Activated gamma-delta T cell (primary cell): ENCODE results near the gene TTC1.
"Not testable (repeated sequence)": the region's sequence is repeated elsewhere in the genome, so short reads cannot be mapped to it uniquely, and the experiment has no call there.

Source experiments
- DNase-seq: peaks from one replicate; lab custom pipeline; 2025; lab: John Stamatoyannopoulos, UW

The TTC1 gene

DNA sequence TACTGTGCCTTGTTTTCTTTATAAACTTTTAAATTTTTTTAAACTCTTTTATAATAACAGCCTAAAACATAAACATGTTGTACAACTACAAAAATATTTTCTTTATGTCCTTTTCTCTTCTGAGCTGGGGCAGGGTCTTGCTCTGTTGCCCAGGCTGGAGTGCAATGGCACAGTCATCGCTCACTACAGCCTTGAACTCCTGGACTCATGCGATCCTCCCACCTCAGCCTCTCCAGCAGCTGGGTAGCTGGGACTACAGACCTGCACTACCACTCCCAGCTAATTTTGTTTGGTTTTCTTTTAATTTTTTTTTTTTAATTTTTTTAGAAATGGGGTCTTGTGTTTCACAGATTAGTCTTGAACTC, 31.5 kb downstream of the TTC1 start:
- no peak for DNase-seq

DNA sequence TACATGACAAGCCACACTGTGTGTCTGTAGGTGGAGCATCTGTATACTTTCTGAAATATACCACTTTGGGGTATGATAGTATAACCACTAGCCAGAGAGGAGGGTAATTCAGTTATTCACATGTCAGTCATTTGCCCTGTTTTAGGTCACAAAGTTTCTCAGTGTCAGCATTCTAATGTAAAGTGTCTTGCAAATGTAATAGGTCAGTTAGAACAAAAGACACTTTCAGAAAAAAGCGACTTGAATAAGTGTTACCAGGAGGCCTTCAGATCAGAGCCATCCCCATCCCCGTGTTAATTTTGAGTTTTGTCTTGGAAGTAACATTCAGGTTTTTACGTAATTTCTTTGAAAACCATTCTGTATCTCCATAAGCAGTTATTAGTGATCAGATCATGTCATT, 33.7 kb downstream of the TTC1 start:
- no peak for DNase-seq

DNA sequence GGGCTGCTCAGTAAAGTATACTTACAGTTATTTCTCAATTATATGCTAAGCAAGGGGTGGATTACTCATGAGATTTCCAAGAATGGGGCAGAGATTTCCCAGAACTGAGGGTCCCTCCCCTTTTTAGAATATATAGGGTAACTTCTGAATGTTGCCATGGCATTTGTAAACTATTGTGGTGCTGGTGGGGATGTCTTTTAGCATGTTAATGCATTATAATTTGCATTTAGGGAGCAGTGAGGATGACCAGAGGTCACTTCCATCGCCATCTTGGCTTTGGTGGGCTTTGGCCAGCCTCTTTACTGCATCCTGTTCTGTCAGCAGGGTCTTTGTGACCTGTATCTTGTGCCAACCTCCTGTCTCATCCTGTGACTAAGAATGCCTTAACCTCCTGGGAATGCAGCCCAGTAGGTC, 35.5 kb downstream of the TTC1 start:
- no peak for DNase-seq

DNA sequence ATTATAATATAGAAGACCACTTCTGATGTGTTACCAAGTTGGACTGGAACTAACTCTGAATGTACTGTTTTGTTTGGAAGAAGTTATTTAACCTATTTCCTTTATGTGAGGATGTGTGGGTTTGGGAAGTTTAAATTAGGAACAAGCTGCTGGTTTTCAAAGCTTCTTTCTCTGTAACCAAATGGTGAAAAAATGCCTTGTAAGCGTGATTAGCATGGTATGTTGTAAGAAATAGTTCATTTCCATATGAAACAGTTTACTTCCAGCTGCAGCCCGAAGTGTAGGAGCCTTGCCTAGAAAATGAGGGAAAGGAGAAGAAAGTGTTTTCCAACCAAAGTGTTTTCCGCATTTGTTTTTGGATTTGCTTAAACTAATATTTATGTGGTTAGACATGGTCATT, 36.0 kb downstream of the TTC1 start:
- no peak for DNase-seq

DNA sequence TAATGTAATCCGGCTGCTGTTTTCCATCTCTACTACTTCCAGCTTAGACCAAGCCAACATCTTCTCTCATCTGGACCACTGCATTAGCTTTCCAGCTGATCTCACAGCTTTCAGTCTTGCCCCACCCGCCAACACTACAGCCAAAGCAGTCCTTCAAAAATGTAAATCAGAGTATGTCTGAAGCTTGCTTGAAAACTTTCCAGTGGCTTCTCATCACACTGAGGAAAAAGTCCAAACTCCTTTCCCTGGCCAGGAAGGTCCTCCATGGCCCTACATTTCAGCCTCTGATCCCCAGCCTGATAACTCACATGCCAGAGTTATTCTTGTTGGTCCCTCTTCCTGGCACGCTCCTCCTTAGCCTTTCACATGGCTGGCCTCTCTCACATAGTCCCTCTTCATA, 38.5 kb downstream of the TTC1 start:
- no peak for DNase-seq

DNA sequence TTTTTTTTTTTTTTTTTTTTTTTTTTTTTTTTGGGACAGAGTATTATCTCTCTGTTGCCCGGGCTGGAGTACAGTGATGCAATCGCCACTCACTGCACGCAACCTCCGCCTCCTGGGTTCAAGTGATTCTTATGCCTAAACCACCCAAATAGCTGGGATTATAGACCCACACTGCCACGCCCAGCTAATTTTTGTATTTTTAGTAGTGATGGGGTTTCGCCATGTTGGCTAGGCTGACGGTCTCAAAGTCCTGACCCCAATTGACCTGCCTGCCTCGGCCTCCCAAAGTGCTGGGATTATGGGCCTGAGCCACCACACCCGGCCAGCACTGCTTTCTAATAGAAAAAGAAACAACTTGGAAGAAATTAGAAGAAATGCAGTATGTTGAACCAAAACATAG, 39.2 kb downstream of the TTC1 start:
- DNase-seq, result no peak

DNA sequence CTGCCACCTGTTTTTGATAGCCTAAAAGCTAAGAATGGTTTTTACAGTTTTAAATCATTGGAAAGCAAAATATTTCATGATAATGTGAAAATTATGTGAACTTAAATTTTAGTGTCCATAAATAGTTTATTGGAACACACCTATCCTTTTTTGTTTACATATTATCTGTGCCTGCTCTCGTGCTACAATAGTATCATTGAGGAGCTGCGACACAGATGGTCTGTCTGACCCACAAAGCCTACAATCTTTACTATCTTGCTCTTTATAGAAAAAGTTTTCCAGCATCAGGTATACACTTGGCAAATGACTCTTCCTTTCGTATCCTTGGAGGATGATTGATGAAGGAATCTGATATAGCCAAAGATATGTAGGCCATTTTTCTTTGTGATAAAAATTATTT, 40.2 kb downstream of the TTC1 start:
- DNase-seq, result no peak

DNA sequence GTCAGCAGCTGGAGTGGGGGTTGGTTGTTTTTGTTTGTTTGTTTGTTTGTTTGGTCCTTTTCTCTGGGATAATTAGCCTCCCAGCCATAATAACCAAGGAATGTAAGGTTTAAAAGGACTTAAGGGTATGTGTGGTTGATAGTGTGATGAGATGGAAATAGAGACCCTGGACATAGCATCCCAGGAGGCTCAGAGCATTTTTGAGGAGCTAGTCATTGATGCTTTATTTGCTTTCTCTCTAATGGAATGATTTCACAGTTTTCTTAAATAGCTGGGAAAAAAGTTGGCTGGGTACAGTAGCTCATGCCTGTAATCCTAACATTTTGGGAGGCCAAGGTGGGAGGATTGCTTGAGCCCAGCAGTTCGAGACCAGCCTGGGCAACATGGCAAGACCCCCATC, 45.1 kb downstream of the TTC1 start:
- DNase-seq, result no peak

DNA sequence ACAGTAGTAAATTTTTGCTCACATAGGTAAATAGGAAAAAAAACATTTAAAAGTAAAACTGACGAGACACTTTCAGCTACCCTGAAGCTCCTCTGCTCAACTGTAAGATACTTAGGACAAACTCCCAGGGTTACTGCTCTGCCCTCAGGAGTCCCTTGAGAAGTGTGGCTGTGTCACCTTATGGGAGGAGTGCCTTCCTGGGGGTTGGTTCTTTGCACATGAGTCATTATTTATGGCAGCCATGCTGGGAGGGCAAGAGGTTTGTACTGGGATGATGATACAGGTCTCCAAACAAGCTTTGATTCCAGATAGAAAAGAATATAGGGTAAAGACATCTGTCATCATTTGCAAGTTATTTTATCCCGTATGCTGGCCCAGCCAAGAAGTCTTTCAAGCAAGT, 45.9 kb downstream of the TTC1 start:
- DNase-seq, result no peak

DNA sequence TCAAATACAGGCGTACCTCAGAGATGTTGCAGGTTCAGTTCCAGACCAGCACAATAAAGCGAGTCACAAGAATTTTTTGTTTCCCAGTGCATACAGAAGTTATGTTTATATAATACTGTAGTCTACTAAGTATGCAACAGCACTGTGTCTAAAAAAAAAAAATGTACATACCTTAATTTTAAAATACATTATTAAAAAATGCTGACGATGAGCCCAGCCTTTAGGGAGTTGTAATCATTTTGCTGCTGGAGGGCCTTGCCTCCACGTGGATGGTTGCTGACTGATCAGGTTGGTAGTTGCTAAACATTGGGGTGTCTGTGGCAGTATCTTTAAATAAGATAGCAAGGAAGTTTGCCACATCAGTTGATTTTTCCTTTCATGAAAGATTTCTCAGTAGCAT, 48.3 kb downstream of the TTC1 start:
- no peak for DNase-seq

DNA sequence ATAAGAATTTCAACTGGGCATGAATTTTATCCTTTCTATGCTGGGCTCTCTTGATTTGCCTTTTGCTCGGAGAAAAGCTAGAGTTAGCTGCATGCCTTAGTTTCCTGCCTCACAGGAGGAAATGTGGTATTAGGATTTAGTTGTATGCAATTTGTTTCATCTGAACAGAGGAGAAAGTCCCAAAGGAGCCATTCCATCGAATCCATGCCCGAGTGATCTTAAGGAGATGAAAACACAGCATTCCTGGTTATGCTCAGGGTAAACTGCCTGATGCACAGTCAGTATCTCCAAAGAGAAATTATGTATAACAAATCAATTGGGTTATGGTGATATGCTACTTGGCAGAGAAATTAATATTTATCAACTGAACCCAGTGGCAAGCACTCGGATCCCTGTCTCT, 51.1 kb downstream of the TTC1 start:
- no peak for DNase-seq

DNA sequence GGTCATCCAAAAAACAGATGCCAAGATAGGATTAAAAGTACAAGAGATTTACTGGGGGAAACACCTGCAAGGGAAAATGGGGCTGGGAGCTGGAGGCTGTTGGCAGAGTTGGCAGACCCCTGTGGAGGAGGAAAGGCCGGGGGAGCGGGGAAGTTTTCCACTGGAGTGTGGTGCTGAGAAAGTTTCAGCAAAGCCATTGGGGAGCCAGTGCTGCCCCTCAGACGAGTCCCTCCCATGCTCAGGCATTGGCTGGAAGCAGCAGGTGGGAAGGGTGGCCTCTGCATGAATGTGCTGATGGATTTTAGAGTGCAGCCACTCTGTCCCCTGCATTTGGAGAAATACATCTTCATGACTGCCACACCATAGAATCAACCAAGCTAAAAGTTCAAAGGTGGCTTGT, 52.8 kb downstream of the TTC1 start:
- no peak for DNase-seq

DNA sequence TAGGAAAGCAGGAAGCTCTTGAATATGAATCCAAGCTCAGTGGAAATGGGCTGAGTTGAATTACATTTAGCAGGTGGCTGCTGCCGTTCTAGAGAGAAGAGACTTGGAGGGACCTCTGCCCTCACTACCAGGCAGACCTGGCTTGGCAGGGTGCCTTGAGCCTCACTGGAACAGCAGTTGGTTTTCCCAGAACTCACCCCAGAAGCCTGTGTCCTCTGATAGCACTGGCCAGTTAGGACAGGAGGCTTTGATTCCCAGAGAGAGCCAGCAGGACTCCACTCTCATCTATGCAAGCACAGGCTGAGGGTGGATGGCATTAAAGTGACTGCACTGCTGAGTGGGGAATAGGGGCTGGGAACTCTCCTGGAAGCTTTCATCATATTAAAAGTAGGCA, 55.5 kb downstream of the TTC1 start:
- no peak for DNase-seq

DNA sequence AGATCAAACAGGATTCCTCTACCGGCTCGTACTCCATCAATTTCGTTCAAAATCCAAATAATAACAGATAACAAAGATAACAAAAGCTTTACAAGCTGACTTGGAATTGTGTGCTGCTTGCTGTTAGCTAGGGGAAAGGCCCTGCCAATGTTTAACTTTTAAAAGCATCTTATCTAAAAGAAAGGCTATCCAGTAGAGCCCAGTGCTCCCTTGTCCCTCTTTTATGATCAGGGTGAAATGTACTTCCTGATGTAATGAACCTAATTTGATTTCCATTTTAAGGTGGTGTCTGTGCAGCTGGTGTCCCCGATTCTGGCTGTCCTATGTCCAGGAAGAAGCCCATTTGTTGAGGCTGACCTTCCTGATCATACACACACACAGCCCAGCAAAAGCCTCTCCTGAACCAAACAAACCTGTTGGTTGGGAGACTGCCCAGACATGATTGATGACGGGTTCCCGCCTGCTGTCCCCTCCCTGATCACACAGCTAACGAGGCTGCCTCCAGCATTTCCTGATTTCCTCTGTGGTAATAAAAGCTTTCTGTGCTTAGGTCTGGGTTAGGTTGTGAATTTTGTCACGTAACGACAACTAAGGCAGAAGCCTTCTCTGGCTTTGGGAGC, 56.2 kb downstream of the TTC1 start:
- no peak for DNase-seq

DNA sequence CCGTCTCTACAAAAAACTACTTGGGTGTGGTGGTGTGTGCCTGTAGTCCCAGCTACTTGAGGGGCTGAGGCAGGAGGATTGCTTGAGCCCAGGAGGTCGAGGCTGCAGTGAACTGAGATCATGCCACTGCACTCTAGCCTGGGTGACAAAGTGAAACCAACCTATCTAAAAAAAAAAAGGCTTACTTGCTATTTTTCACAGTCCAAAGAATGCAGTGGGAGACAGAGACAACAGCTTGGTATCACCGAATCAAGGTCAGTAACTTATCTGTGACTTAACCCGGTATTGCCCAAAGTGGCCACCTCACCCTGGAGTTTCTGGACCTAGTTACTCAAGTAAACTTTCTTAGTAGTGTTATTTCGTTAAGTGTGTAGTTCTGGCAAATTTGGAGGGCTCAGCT, 60.2 kb downstream of the TTC1 start:
- DNase-seq, result not testable (repeated sequence)

DNA sequence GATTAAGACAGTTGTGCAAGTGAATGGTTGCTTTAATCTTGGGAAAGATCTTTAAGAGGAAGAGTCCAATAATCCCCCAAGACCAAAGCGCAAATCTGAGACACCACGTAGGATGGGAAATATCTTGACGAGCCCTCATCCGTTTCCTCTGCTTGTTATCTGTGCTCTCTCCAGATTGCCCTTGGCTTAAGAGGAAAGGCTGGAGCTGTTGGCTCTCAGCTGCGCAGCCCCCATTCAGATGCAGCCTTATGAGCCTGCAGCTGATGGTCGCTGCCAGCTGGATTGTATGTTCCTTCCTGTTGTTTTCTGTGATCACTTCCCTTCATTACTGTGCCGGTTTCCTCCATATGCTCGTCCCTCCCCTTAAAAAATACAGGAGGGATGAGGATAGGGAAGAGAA, 62.6 kb downstream of the TTC1 start:
- DNase-seq, result no peak

DNA sequence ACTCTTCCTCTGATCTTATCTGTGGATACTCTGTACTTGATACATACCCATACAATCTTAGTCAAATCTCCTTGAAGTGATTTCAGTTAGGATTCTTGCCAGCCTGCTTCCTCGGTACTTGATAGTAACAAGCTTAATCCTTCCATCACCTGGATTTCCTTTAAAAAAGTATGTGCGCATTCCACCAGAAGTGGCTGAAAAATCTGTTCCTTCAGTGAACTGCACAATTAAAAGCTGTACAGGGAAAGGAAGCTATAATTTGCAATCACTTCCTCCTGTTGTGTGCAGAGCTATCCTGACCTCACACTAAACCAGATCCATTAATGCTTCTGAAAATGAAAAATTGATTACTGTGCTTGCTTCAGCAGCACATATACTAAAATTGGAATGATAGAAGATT, 63.0 kb downstream of the TTC1 start:
- DNase-seq, result no peak

DNA sequence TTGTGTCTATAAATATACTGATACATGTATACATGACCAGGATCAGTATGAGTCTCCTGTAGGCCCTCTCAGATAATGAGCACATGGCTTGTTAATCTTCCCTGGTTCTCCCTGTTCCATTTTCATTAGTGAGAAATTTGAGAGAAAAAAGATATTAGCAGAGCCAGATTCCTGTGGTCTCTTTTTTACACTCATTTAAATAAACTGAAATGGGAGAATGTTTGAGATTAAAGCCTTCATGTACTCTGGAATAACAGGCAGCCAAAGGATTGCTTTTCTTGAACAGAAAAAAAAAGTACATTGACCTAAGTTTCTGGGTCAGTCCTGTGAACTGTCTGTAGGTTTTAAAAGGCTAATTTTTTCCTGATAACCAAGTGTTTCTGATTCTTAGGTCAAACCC, 66.1 kb downstream of the TTC1 start:
- no peak for DNase-seq

DNA sequence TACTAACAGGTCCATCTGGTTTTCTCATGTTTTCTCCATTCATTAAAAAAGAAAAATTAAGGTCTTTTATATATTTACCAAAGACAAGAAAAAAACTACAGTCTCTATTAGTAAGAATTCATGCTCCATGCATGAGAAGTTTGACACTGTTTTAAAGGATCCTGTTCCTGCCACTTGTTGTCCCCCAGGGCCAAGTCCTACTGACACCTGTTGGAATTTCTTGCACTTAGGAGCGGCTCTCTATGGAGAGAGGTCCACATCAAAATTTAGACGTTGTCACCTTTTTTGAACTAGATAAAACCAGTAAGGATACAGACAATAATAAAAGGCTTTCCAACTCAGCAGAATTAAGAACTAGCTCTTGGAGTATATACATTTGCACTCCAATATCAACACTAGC, 68.1 kb downstream of the TTC1 start:
- DNase-seq, result no peak

DNA sequence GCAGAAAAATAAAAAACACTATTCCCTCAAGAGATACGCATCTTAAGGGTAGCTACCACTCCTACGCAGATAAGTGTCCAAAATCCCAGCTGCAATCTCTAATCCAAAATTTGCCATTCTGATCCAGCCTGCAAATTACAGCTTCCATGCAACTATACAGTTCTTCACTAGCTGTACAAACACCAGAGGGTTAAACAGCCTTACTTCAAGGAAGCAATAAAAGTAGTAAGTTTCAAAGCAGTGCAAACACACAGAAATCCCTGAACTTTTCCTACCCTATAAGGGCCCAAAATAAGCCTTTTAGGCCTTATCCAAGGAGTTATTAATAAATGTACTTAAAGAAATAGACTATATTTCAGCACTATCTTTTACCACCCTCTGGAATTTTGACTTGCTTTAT, 70.8 kb downstream of the TTC1 start:
- DNase-seq, result no peak

DNA sequence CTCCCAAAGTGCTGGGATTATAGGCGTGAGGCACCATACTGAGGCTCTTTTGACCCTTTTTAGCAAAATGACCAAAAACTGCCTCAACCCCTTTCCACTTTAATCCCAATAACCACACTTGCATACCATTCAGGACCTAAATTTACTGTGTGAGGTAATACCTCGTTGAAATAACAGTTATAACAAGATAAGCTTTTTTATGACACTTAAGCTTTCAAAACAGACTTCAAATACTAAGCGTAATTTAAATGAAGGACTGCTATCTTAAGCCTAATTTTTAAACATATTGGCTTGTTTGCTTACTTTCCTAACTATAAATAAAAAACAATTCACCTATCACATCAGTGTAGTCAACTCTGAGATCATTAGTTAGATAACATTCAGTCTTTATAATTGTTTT, 72.6 kb downstream of the TTC1 start:
- DNase-seq, result no peak

DNA sequence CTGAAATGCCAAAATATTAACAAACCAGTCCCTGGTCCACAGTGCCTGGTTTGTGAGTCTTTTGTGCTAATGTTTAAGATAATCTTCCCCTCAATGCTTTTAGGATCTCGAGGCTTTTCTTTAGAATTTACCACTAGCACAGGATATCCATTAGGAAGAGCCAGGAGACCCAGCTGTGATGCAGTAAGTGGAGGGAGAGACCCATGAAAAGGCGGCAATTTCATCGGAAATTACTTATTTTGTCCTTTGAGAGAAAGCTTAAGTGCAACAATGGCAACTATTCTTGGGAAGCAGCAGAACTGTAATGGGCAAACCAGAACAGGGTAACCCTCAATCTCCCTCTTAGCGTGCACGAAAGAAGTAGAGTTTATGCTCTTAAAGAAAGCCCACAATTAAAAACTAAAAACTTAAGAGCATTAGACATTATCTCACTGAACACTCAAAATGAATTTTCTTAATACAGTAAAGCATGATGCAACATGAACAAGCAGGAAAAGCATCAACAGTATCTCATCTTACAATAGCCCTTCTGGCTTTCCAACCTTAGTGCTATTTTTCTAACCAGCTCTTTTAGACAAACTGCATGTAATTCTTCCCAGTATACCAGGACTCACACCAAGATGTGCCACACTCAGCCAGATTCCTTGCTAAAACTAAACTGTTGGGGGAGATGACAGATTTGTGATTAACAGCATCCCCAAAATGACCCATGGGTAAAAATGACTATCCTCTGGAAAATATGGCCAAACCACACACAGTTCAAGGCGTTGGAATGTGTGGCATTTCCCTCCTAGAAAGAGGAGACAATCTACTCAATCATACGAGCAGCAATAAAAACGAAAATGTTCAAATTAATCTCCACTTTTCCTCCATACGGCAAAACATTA, 73.9 kb downstream of the TTC1 start:
- DNase-seq, result no peak

DNA sequence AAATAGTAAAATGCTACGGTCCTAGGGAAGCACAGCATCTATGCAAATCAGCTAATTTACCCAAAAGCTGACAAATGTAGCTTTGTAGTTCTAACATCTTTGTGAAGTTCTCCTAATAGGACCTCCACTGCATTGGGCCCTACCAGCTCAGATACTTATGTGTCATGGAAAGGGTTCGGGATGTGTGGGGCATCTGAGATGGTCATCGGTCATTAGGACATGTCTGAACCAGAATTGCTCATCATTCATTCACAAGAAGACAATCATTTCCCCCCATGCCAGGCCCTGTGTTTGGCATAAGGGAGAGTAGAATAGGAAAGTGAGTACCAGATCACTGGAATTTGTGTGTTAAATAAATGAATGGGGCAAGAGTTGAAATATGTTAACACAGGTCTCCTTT, 74.6 kb downstream of the TTC1 start:
- DNase-seq, result no peak

DNA sequence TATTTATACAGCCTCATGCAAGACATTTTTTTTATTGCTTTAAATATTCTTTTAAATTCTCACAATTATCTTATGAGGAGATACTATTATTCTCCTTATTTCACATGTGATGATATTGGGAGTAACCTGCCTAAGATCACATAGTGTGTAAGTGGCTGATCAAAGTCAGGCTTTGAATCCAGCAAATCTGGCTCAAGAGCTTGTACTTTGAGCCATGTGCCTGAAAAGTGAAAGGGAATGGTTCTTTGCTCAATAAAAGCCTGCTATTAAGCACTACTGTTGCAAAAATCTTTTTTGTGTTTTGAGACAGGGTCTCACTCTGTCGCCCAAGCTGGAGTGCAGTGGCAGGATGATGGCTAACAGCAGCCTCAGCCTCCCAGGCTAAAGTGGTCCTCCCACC, 75.2 kb downstream of the TTC1 start:
- no peak for DNase-seq
